ENCODE data around the gene FAM3B.
A peak's percentile ranks its signal among the peaks of the same experiment; 100 is the strongest.
"Not testable (repeated sequence)": the region's sequence is repeated elsewhere in the genome, so short reads cannot be mapped to it uniquely, and the experiment has no call there.

Gene FAM3B

GRCh38 chr21:41316200-41317062, at the start of gene FAM3B:
Gene FAM3B (plus strand): TSS chr21:41316801. CDS start chr21:41316880, 79 bp downstream.
- no peak for DNase-seq

GRCh38 chr21:41267346-41267745, 49.3 kb upstream of the FAM3B start:
- DNase-seq, result no peak

GRCh38 chr21:41269535-41269934, 47.1 kb upstream of the FAM3B start:
- no peak for DNase-seq

- no peak for DNase-seq
Measured at GRCh38 chr21:41277196-41277595, 39.4 kb upstream of the FAM3B start.

GRCh38 chr21:41277846-41278245, 38.8 kb upstream of the FAM3B start:
- DNase-seq, result no peak

- DNase-seq, result no peak
Measured at GRCh38 chr21:41280115-41280919, 36.3 kb upstream of the FAM3B start.

GRCh38 chr21:41282412-41282811, 34.2 kb upstream of the FAM3B start:
- DNase-seq, result no peak

GRCh38 chr21:41283211-41283818, 33.3 kb upstream of the FAM3B start:
- DNase-seq, result peak; percentile 29

GRCh38 chr21:41289431-41289830, 27.2 kb upstream of the FAM3B start:
- DNase-seq, result no peak

- DNase-seq, result no peak
Measured at GRCh38 chr21:41290106-41290799, 26.3 kb upstream of the FAM3B start.

- no peak for DNase-seq
Measured at GRCh38 chr21:41294548-41295231, 21.9 kb upstream of the FAM3B start.

- DNase-seq, result no peak
Measured at GRCh38 chr21:41295721-41296254, 20.8 kb upstream of the FAM3B start.

- no peak for DNase-seq
Measured at GRCh38 chr21:41302976-41303375, 13.6 kb upstream of the FAM3B start.

- no peak for DNase-seq
Measured at GRCh38 chr21:41304068-41304720, 12.4 kb upstream of the FAM3B start.

GRCh38 chr21:41307219-41307618, 9.4 kb upstream of the FAM3B start:
- DNase-seq, result no peak

- not testable (repeated sequence) for DNase-seq
Measured at GRCh38 chr21:41313285-41314164, 3.1 kb upstream of the FAM3B start.

- DNase-seq, result no peak
Measured at GRCh38 chr21:41315726-41316125, 875 bp upstream of the FAM3B start.

- DNase-seq, result no peak
Measured at GRCh38 chr21:41317063-41317392, 427 bp downstream of the FAM3B start.

- no peak for DNase-seq
Measured at GRCh38 chr21:41317458-41317857, 857 bp downstream of the FAM3B start.

GRCh38 chr21:41318218-41318617, 1.6 kb downstream of the FAM3B start:
- DNase-seq, result no peak

- no peak for DNase-seq
Measured at GRCh38 chr21:41319273-41319672, 2.7 kb downstream of the FAM3B start.
